HG03575 (cell line): ENCODE data around the gene DCLRE1B.

Experiments used
- ATAC-seq: cut with Tn5 transposase; IDR thresholded peaks from one replicate; pipeline ENCODE4 v1.9.1; 2021; ENCODE audit not compliant: unreplicated experiment, insufficient number of reproducible peaks, low FRiP score; ENCODE audit errors: extremely low read depth

DCLRE1B gene

DNA sequence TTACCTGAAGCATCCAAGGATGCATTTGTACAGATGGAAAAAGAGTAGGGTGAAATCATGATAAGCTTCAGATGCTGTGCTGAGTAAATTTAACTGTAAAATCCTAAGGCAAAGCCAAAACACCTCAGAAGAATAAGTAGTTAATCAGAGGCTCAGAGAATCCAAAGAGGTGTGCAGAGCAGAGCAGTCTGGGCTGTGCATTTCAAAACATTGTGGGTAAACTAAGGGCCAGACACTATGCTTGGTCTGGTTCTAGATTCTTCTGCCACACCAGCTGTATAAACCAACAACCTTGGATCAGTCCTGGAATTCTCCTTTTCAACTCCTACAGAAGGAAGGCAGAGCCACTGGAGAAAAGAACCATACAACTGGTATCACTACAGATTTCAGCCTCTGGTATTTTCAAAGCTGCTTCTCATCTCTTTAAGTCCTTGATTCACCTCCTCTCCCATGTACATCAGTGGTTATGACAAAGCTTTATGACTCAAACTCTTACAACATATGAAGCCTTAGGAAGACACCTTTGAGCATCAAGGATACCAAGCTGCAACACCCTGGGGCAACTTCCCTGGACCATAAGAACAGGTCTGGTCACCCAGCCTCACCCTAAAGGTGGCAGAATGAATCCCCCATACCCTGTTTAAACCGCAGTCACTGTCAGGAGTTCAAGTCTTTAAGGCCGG lies 12.4 kb downstream of the DCLRE1B start:
- ATAC-seq, result no peak

DNA sequence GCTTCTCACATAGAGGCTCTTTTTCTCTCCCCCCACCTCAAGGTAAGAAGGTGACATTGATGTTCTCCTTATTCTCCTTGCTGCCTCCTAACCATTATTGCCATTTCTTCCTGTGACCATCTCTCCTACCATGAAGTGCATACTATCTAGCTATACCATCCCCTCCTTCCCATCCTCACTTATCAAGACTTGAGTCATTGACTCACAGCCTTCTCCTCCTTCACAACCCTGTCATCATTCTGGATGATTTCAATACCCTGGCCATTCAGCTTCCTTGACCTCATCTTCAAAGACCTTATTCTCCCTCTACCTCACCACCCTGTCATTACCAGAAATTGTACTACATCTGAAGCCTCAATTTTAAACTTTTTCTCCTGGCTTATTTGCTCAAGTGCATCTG lies 13.1 kb downstream of the DCLRE1B start:
- ATAC-seq, result no peak

DNA sequence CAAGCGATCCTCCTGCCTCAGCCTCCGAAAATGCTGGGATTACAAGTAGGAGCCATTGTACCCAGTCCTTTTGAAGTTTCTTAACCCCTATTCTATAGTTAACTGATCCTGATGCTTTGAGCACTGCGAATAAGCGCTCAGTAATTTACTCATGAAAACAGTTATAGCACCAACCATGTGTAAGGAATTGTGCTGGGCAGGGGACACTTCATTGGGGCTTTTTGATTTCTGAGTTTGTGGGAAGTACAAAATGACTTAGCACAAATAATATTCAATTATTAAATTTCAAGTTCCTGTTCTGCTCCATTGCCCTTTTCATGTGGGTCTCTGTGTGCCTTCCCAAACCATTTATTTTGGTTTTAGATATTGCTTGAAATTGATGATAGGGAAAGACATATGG lies 17.8 kb downstream of the DCLRE1B start:
- ATAC-seq, result no peak

DNA sequence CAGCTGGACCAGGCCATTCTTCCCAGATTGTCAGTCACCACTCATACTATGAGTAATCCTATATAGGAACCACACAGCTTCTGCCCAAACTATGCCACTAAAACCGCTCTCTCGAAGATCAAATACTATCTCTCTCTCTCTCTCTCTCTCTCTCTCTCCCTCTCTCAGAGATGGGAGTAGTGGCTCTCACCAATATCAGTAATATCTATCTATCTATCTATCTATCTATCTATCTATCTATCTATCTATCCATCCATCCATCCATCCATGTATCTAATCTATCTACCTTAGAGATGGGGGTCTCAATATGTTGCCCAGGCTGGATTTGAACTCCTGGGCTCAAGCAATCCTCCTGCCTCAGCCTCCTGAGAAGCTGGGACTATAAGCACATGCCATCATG lies 19.3 kb downstream of the DCLRE1B start:
- ATAC-seq, result no peak

- no peak for ATAC-seq
Observed at GRCh38 chr1:113928187-113928930, 23.2 kb downstream of the DCLRE1B start.

DNA sequence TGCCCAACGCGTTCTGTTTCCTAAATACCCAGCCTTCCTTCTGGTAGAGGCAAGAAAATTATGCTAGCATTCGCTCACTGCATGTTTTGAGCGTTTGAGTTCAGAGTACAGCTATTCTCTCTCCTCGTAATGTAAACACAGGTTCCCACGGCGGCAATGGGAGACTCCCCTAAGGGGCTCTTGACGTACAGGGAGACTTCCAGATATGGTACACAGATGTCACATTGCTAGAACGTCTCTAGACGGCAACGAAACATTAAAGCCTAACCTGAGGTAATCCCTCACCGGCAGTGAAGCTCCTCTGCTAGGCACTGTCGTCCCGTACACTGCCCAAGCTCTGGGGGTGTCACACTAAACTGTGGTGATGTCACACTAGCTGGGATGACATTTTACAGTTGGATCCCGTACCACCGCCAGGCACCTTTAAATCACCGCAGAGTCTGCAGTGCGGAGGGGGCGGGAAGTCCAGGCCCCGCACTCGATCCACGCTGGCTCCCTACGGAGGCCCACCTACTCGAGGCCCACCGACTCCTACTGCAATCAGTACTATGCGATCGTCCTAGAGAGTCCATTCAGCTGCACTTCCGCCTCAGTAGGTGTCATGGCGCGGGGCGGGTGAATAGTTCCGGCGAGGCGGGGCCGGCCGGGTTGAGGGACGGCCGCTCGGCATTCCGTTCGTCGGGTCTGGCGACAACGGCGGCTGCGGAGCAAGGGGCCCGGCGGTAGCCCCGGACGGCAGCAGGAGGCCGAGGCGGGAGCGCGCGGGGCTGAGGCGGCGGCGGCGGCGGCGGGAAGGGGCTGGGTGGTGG lies 24.0 kb downstream of the DCLRE1B start, which contains the start of gene HIPK1:
TSS of gene HIPK1 (plus strand) at position 384 of the 809 bp plus-strand sequence.
- peak; percentile 35 for ATAC-seq

GRCh38 chr1:113929750-113930498 lies 24.8 kb downstream of the DCLRE1B start:
- ATAC-seq, result no peak

- ATAC-seq, result no peak
Observed at GRCh38 chr1:113930499-113931161, 25.5 kb downstream of the DCLRE1B start.

DNA sequence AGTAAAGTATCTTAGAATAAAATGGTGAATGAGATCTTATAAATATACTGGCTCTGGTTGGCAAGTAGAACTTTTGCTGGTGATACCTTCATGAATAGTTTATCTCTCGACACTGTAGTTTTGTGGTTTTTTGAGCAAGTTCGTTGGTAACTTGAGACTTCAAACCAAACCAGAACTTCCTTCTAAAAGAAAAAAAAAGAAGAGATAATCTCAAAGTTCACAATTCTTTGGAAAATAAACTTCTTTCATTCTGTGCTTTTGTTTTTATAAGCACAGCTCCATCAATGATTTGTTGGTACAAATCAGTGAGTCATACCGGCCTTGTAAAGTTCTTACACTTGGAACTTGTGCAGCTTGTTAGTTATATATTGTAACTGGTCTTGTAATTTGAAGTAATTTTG lies 26.3 kb downstream of the DCLRE1B start:
- no peak for ATAC-seq

GRCh38 chr1:113934006-113934405 lies 28.9 kb downstream of the DCLRE1B start:
- ATAC-seq, result no peak

- no peak for ATAC-seq
Observed at GRCh38 chr1:113934511-113935055, 29.5 kb downstream of the DCLRE1B start.

DNA sequence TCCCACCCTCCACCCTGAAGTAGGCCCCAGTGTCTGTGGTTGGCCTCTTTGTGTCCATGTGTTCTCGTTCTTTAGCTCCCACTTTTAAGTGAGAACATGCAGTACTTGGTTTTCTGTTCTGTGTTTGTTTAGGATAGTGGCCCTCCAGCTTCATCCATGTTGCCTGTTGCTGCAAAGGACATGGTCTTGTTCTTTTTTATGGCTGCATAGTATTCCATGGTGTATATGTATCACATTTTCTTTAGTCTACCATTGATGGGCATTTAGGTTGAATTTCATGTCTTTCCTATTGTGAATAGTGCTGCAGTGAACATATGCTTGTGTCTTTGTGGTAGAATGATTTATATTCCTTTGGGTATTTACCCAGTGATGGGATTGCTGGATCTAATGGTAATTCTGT lies 30.1 kb downstream of the DCLRE1B start:
- ATAC-seq, result no peak

DNA sequence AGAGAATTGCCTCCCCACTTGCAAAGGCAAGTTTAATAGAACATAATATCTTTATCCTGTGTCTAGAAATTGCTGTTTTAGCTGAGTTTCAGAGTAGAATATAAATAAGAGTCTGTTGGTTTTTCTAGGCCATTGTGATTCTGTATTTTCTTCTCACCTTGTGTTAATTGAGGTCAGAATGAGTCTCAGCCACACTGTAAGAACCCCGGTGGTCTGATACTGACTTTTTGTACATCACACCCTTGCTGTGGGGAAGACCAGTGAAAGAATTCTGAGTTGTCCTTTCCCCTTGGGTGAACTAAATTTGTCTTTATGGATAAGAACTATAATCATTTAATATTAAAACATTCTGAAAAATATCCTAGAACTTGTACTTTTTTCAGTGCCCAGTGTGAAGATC lies 30.8 kb downstream of the DCLRE1B start:
- no peak for ATAC-seq

DNA sequence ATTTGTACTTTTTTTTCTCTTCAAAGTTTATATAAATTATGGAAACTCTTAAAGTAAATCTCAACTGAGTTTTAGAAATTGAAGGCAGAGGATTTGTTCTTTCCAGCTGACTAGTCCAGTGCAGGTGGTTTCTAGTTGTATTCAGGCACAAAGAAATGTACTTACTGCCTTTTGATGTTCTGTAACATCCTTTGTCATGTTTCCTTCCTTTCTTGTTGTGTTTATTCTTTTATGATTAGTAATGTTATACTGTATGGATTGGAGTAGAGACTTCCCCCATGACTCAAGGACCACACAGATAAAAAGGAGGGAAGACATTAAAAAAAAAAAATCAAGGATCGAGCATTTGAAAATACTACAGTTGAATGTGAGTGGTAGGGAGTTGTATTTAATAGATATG lies 32.0 kb downstream of the DCLRE1B start:
- ATAC-seq, result no peak

GRCh38 chr1:113938192-113938591 lies 33.1 kb downstream of the DCLRE1B start:
- no peak for ATAC-seq

DNA sequence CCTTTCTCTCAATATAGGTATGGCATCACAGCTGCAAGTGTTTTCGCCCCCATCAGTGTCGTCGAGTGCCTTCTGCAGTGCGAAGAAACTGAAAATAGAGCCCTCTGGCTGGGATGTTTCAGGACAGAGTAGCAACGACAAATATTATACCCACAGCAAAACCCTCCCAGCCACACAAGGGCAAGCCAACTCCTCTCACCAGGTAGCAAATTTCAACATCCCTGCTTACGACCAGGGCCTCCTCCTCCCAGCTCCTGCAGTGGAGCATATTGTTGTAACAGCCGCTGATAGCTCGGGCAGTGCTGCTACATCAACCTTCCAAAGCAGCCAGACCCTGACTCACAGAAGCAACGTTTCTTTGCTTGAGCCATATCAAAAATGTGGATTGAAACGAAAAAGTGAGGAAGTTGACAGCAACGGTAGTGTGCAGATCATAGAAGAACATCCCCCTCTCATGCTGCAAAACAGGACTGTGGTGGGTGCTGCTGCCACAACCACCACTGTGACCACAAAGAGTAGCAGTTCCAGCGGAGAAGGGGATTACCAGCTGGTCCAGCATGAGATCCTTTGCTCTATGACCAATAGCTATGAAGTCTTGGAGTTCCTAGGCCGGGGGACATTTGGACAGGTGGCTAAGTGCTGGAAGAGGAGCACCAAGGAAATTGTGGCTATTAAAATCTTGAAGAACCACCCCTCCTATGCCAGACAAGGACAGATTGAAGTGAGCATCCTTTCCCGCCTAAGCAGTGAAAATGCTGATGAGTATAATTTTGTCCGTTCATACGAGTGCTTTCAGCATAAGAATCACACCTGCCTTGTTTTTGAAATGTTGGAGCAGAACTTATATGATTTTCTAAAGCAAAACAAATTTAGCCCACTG lies 35.5 kb downstream of the DCLRE1B start:
- ATAC-seq, result no peak

GRCh38 chr1:113941245-113941559 lies 36.1 kb downstream of the DCLRE1B start:
- no peak for ATAC-seq

DNA sequence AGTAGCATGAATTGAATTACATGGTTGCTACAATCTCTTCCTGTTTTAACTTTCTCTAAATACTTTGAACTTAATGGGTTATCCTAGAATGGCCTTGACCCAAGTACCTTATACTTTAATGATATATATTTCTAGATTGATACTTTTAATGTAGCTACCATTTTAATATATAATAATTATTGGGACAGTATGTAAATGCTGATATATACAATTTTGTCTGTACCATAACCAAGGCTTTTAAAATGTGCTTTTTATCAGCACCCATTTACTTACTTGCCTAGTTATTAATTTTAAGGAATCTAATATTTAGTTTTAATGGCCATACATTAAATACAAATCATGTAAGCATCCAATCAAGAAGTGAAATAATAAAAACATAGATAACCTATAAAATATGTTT lies 37.4 kb downstream of the DCLRE1B start:
- ATAC-seq, result no peak
